Cardiac fibroblast (primary cell): ENCODE measurements around the gene CHRNA7.

Experiments used
- DNase-seq, 2 donors: peaks; one replicate each; pipeline versions ENCODE4 v3.0.0 to v3.0.0-alpha.2; 2010; ENCODE audit warnings: low read depth in 2 of 2
- H3K4me3 ChIP-seq, 2 donors: replicated peaks in 1 of 2; 1 replicate in 1 of 2; 2 replicates in 1 of 2; pipeline ENCODE4 v1.5.1; 2011; ENCODE audit warnings: low read depth in 2 of 2, low read length in 2 of 2, mild to moderate bottlenecking in 2 of 2, moderate library complexity in 1 of 2
- CTCF ChIP-seq: IDR thresholded peaks from one replicate; pipeline ENCODE4 v1.5.1; 2011; ENCODE audit warnings: low read depth, mild to moderate bottlenecking, low read length, inconsistent platforms

CHRNA7 gene

GRCh38 chr15:32033186-32033890, 3.0 kb downstream of the CHRNA7 start:
- TF ChIP-seq CTCF, result no peak
- no peak for DNase-seq
- no peak overlapping the region for H3K4me3 ChIP-seq

- H3K4me3 ChIP-seq, result no peak overlapping the region
- TF ChIP-seq CTCF, result no peak
- DNase-seq, result no peak
Observed at GRCh38 chr15:32034106-32034505, 3.8 kb downstream of the CHRNA7 start.

- H3K4me3 ChIP-seq, result no peak overlapping the region
- no peak for DNase-seq
- TF ChIP-seq CTCF, result no peak
Observed at GRCh38 chr15:32035285-32035684, 5.0 kb downstream of the CHRNA7 start.

GRCh38 chr15:32036971-32037370, 6.7 kb downstream of the CHRNA7 start:
- DNase-seq, result no peak

GRCh38 chr15:32041294-32041693, 11.0 kb downstream of the CHRNA7 start:
- TF ChIP-seq CTCF, result no peak
- H3K4me3 ChIP-seq, result no peak overlapping the region
- DNase-seq, result no peak

More at GRCh38 chr15:32036971-32037370, 6.7 kb downstream of the CHRNA7 start:
- TF ChIP-seq CTCF, result no peak
- no peak overlapping the region for H3K4me3 ChIP-seq

GRCh38 chr15:32042269-32042972, 12.1 kb downstream of the CHRNA7 start:
- no peak overlapping the region for H3K4me3 ChIP-seq
- DNase-seq, result no peak
- no peak for TF ChIP-seq CTCF
